A549 (cell line): ENCODE data around the gene SYNDIG1L. TPM values are rescaled to one million over a fixed set of nuclear protein-coding genes. Genes with fewer than 3 reads are reported as not detected.
"Not testable (repeated sequence)": the region's sequence is repeated elsewhere in the genome, so short reads cannot be mapped to it uniquely, and the experiment has no call there.

Experiments
- ATAC-seq, 2 experiments: fragments of 200-7000 bp in 1 of 2; fragments of >200 bp in 1 of 2; cut with Nextera tagmentation in 1 of 2; cut with Tn5 transposase in 1 of 2; 3 replicates each; pipeline versions ENCODE4 v1.8.0 to v1.9.1; 2018 to 2020; ENCODE audit warnings: mild to moderate bottlenecking in 1 of 2, moderate library complexity in 1 of 2
- CTCF ChIA-PET: fragments of 300-600 bp; sonication (Branson Sonifier 250); formaldehyde crosslinking; extraction: SDS; loops from one replicate; lab custom pipeline; 2021; ENCODE audit warnings: antibody characterized with exemption, inconsistent platforms; lab: Yijun Ruan, JAX
- POLR2A ChIA-PET: fragments of 350-600 bp; formaldehyde crosslinking; extraction: SDS; loops from one replicate; lab custom pipeline; 2021; ENCODE audit warnings: antibody characterized with exemption, inconsistent platforms; lab: Yijun Ruan, JAX
- DNase-seq, 2 experiments: peaks; one replicate each; pipeline versions ENCODE4 v3.0.0 to v3.0.0-alpha.2; 2011 to 2016; ENCODE audit warnings: low read depth in 1 of 2, low spot score in 1 of 2
- FAIRE-seq: peaks from 2 replicates; lab custom pipeline; 2011; peaks lifted over from hg19 to GRCh38; lab: Jason Lieb, UNC
- H3K27ac ChIP-seq, 2 experiments: fragments of >200 bp; sonication (Bioruptor Twin); formaldehyde crosslinking; 3 replicates each; pipeline ENCODE4 v1.5.1; 2016 to 2017
- H3K4me1 ChIP-seq: fragments of >200 bp; sonication (Bioruptor Twin); formaldehyde crosslinking; 3 replicates; pipeline ENCODE4 v1.6.1; 2016
- H3K4me2 ChIP-seq: fragments of >200 bp; sonication (Bioruptor Twin); formaldehyde crosslinking; 3 replicates; pipeline ENCODE4 v1.6.1; 2016
- H3K4me3 ChIP-seq: fragments of >200 bp; sonication (Bioruptor Twin); formaldehyde crosslinking; 3 replicates; pipeline ENCODE4 v1.5.1; 2016
- H3K9me3 ChIP-seq: fragments of >200 bp; sonication (Bioruptor Twin); formaldehyde crosslinking; 3 replicates; pipeline ENCODE4 v1.6.1; 2016
- CHD4 ChIP-seq: fragments of 200-600 bp; sonication (generic); IDR thresholded peaks from 2 replicates; pipeline ENCODE4 v1.6.1; 2016; ENCODE audit warnings: antibody characterized with exemption, mild to moderate bottlenecking, borderline replicate concordance
- EP300 ChIP-seq, 2 experiments: fragments of >200 bp; sonication (Bioruptor Twin); formaldehyde crosslinking; IDR thresholded peaks; 2 replicates in 1 of 2; 3 replicates in 1 of 2; pipeline ENCODE4 v1.6.1; 2016 to 2017
- ESRRA ChIP-seq: fragments of 150-350 bp; IDR thresholded peaks from 2 replicates; pipeline ENCODE4 v1.6.1; 2014; ENCODE audit warnings: mild to moderate bottlenecking, low read length, borderline replicate concordance
- FOSB ChIP-seq: fragments of 250-450 bp; sonication (Bioruptor Pico); IDR thresholded peaks from 2 replicates; pipeline ENCODE4 v1.5.0; 2020; ENCODE audit warnings: mild to moderate bottlenecking, moderate library complexity
- FOSL2 ChIP-seq, 2 experiments: fragments of 450-650 bp in 1 of 2; fragments of >200 bp in 1 of 2; sonication (Bioruptor Twin) in 1 of 2; formaldehyde crosslinking; IDR thresholded peaks; 2 replicates each; pipeline versions ENCODE4 v1.5.0 to v1.6.1; 2016 to 2020; ENCODE audit warnings: mild to moderate bottlenecking in 1 of 2, moderate library complexity in 1 of 2
- FOXS1 ChIP-seq: fragments of 250-450 bp; sonication (Bioruptor Pico); IDR thresholded peaks from 2 replicates; pipeline ENCODE4 v1.5.0; 2020; ENCODE audit warnings: mild to moderate bottlenecking, moderate library complexity
- HDAC2 ChIP-seq: fragments of 200-600 bp; sonication (generic); IDR thresholded peaks from 2 replicates; pipeline ENCODE4 v1.6.1; 2016
- HOXB13 ChIP-seq: fragments of 250-450 bp; sonication (Bioruptor Pico); IDR thresholded peaks from 2 replicates; pipeline ENCODE4 v1.5.0; 2020; ENCODE audit warnings: low read depth, mild to moderate bottlenecking, moderate library complexity
- KDM1A ChIP-seq: fragments of 200-600 bp; sonication (generic); IDR thresholded peaks from 2 replicates; pipeline ENCODE4 v1.6.1; 2016; ENCODE audit warnings: low read depth, mild to moderate bottlenecking
- MAFK ChIP-seq: fragments of 450-650 bp; IDR thresholded peaks from 2 replicates; pipeline ENCODE4 v1.6.1; 2014; ENCODE audit not compliant: partially characterized antibody
- NFE2L2 ChIP-seq: fragments of 150-350 bp; conservative IDR thresholded peaks from 2 replicates; pipeline ENCODE4 v1.6.1; 2014; ENCODE audit warnings: low read length
- PBX3 ChIP-seq: IDR thresholded peaks from 2 replicates; pipeline ENCODE4 v1.6.1; 2012
- RAD21 ChIP-seq, 2 experiments: fragments of >200 bp in 1 of 2; sonication (Bioruptor Twin) in 1 of 2; formaldehyde crosslinking in 1 of 2; IDR thresholded peaks in 1 of 2; conservative IDR thresholded peaks in 1 of 2; 2 replicates in 1 of 2; 3 replicates in 1 of 2; pipeline ENCODE4 v1.6.1; 2012 to 2018; ENCODE audit warnings: inconsistent platforms in 1 of 2
- RCOR1 ChIP-seq: fragments of 150-350 bp; IDR thresholded peaks from 2 replicates; pipeline ENCODE4 v1.6.1; 2014; ENCODE audit warnings: antibody characterized with exemption, low read length, low read depth
- RNF2 ChIP-seq: fragments of 200-600 bp; sonication (generic); IDR thresholded peaks from 2 replicates; pipeline ENCODE4 v1.6.1; 2016; ENCODE audit warnings: low read depth, mild to moderate bottlenecking, antibody characterized with exemption, moderate library complexity, borderline replicate concordance
- SMC3 ChIP-seq: fragments of >200 bp; sonication (Bioruptor Twin); formaldehyde crosslinking; IDR thresholded peaks from 3 replicates; pipeline ENCODE4 v1.6.1; 2018; ENCODE audit warnings: inconsistent platforms
- TP53 ChIP-seq: fragments of 250-450 bp; sonication (Bioruptor Pico); IDR thresholded peaks from 2 replicates; pipeline ENCODE4 v1.5.0; 2021; ENCODE audit warnings: mild to moderate bottlenecking, moderate library complexity
- ZC3H11A ChIP-seq: fragments of 450-650 bp; IDR thresholded peaks from 2 replicates; pipeline ENCODE4 v1.6.1; 2014; ENCODE audit warnings: antibody characterized with exemption, mild to moderate bottlenecking
- ZSCAN20 ChIP-seq: fragments of 250-450 bp; sonication (Bioruptor Pico); IDR thresholded peaks from 2 replicates; pipeline ENCODE4 v1.8.0; 2022; ENCODE audit warnings: mild to moderate bottlenecking, moderate library complexity
- WGBS: methylation state at CpG from one replicate; pipeline ENCODE4 v1.1.6; 2017; ENCODE audit errors: missing lambda C conversion rate; 5-methylcytosine and 5-hydroxymethylcytosine counted together
- polyA plus RNA-seq, 4 experiments: library from polyadenylated mRNA; depleted of rRNA in 3 of 4; stranded (reverse); fragments of >200 nt; fragmentation: RNase III in 1 of 4; extraction: RNeasy Plus Mini Kit Qiagen cat#74134 plus additional on column Dnase treatment in 1 of 4; gene quantifications; 2 replicates in 3 of 4; 3 replicates in 1 of 4; pipeline ENCODE4 v1.2.3, GENCODE V29; 2011 to 2017
- TF ChIP-seq, protein P1 (sequence below): fragments of 150-350 bp; IDR thresholded peaks from 2 replicates; pipeline ENCODE4 v1.6.1; 2014; ENCODE audit warnings: low read depth, mild to moderate bottlenecking, low read length
- TF ChIP-seq, protein P2 (sequence below): fragments of >200 bp; sonication (Bioruptor Twin); formaldehyde crosslinking; IDR thresholded peaks from 3 replicates; pipeline ENCODE4 v1.6.1; 2016

The SYNDIG1L gene
- polyA plus RNA-seq, 2 of the 4 experiments (the other 2 are of a cell fraction): not detected

DNA sequence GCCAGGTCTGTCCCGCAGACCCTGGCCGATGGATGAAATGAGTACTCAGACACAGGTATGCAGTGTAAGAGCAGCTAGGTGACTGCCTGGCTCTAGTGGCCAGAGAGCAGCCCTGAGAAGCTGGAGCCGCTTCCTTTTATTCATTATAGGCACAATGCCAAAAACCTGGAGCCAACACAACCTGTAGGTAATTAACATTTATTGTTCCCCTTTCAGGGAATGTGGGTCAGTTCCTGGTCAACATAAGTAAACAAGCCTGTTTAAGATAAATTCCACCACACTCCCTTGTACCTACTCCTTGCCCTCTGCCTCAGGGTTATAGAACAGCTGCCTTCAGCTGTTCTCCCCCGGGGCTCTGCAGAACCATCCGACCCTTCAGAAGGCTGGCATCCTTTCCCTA lies 28.4 kb upstream of the SYNDIG1L start:
- H3K9me3 ChIP-seq, ATAC-seq, FAIRE-seq, H3K4me1 ChIP-seq, DNase-seq, H3K4me2 ChIP-seq, H3K27ac ChIP-seq, H3K4me3 ChIP-seq: not testable (repeated sequence)
- WGBS: 29% methylated on average over 5 of the region's 5 CpGs
- ChIA-PET POLR2A (interaction anchor here (0.5 kb wide), 1 partner anchor 16 kb away, joined by 5 read pairs; no protein-coding TSS in a partner anchor), CTCF (interaction anchor here (1.0 kb wide), 1 partner anchor 24 kb away, joined by 3 read pairs; no protein-coding TSS in a partner anchor)

DNA sequence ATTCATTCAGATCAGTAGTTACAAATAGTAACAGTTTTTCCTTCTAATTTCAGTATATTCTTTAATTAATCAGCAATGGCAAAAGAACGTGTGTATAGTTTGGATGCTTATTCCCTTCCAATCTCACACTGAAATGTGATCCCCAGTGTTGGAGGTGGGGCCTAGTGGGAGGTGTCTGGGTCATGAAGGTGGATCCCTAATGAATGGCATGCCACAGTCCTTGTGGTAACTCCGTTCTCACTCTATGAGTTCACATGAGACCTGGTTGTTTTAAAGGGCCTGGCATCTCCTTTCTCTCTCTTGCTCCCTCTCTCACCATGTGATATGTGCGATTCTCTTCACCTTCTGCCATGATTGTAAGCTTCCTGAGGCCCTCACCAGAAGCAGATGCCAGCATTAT lies 18.9 kb upstream of the SYNDIG1L start:
- no peak overlapping the region for H3K27ac ChIP-seq
- no peak overlapping the region for H3K4me3 ChIP-seq
- no peak overlapping the region for H3K4me2 ChIP-seq
- no peak for DNase-seq
- peak; percentile 68 for FAIRE-seq
- 10% methylated on average over 3 of the region's 3 CpGs for WGBS
- no peaks in the 10 kb centered on the region for H3K9me3 ChIP-seq
- no peak for TF ChIP-seq TP53
- no peak for TF ChIP-seq FOXS1 (CRISPR knock-in tag)
- TF ChIP-seq ZC3H11A: no peak
- TF ChIP-seq HDAC2: no peak
- no peak for TF ChIP-seq KDM1A
- TF ChIP-seq FOSB (CRISPR knock-in tag): no peak
- TF ChIP-seq NFE2L2: no peak
- no peak for TF ChIP-seq CHD4
- no peak for TF ChIP-seq HOXB13 (CRISPR knock-in tag)
- no peak for TF ChIP-seq EP300 (IDR thresholded peaks at IDR 0.05)
- TF ChIP-seq, protein P1, sequence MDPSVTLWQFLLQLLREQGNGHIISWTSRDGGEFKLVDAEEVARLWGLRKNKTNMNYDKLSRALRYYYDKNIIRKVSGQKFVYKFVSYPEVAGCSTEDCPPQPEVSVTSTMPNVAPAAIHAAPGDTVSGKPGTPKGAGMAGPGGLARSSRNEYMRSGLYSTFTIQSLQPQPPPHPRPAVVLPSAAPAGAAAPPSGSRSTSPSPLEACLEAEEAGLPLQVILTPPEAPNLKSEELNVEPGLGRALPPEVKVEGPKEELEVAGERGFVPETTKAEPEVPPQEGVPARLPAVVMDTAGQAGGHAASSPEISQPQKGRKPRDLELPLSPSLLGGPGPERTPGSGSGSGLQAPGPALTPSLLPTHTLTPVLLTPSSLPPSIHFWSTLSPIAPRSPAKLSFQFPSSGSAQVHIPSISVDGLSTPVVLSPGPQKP: no peak
- no peak for TF ChIP-seq SMC3
- TF ChIP-seq, protein P2, sequence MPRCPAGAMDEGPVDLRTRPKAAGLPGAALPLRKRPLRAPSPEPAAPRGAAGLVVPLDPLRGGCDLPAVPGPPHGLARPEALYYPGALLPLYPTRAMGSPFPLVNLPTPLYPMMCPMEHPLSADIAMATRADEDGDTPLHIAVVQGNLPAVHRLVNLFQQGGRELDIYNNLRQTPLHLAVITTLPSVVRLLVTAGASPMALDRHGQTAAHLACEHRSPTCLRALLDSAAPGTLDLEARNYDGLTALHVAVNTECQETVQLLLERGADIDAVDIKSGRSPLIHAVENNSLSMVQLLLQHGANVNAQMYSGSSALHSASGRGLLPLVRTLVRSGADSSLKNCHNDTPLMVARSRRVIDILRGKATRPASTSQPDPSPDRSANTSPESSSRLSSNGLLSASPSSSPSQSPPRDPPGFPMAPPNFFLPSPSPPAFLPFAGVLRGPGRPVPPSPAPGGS: no peak
- no peak for TF ChIP-seq ESRRA
- TF ChIP-seq PBX3: no peak
- no peak for ATAC-seq
- no peaks in the 10 kb centered on the region for H3K4me1 ChIP-seq
- POLR2A ChIA-PET: no interaction called here
- CTCF ChIA-PET: interaction anchor here (1.4 kb wide), 1 partner anchor 34 kb away, joined by 3 read pairs; no protein-coding TSS in a partner anchor

DNA sequence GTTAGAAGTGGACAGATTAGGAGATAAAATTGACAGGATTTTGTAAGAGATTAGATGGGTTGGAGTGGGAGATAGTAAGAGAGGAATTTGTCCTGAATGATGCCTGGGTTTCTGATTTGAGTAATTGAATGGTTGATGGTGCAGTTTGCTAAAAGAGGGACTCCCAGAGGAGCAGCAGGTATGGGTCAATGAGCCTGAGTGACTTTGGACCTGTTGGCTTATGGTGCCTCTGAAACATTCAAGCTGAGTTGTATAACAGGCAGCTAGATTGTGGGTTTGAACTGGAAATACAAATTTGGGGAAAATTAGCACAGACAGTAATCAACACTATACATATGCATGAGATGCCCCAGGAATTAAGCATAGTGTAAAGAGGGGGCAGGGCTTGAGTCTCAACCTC lies 16.7 kb upstream of the SYNDIG1L start:
- ChIA-PET CTCF (interaction anchor here (1.0 to 2.2 kb wide), 3 partner anchors 17 to 49 kb away, joined by 3 to 8 read pairs (median 4); no protein-coding TSS in a partner anchor), POLR2A (no interaction called here)
- Histone ChIP-seq H3K9me3 (no peaks in the 10 kb centered on the region), H3K4me1 (no peaks in the 10 kb centered on the region), H3K4me3 (no peak overlapping the region), H3K4me2 (no peak overlapping the region), H3K27ac (no peak overlapping the region)
- no peak for FAIRE-seq
- TF ChIP-seq, protein P1: no peak
- TF ChIP-seq FOSL2 (IDR thresholded peaks at IDR 0.05) (no peak), FOSL2 (CRISPR knock-in tag; IDR thresholded peaks at IDR 0.05) (no peak), RCOR1 (no peak), RNF2 (no peak), RAD21 (conservative IDR thresholded peaks at IDR 0.05 in 1 of 2, IDR thresholded peaks at IDR 0.05 in 1 of 2) (no peak), KDM1A (no peak), MAFK (no peak), ZSCAN20 (CRISPR knock-in tag) (no peak)
- ATAC-seq: no peak
- DNase-seq: no peak
